NK-92 treated with Interleukin-12 subunit alpha and Interleukin-12 subunit beta, amount 100 ng/mL, for 24 hours (cell line): ENCODE measurements around the gene IGF2.
"Not testable (repeated sequence)": the region's sequence is repeated elsewhere in the genome, so short reads cannot be mapped to it uniquely, and the experiment has no call there.

Source experiments
- DNase-seq: peaks from one replicate; lab custom pipeline; 2025; lab: John Stamatoyannopoulos, UW

The IGF2 gene

DNA sequence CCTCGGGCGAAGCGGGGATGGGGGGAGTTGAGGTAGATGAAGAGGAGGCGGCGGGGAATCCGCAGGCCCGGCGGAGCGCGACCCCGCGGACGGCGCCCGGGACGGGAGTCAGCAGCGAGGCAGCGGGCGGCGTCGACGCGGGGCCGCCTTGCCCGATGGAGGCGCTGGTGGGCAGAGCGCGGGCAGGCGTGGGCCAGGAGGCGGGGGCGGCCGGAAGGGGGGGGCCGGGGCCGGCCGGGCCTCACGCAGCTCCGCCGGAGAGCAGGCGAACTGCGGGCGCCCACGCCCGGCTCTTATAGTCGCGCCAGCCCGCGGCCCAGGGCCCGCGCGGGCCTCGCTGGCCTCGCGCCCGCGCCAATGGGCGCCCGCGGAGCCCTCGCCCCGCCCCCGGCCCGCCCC, at the start of gene IGF2:
IGF2 (minus strand) TSS at position 267 of the 399 bp plus-strand sequence. CDS start 3,866 bp downstream, outside the sequence.
- no peak for DNase-seq

GRCh38 chr11:2188745-2189144, 49.6 kb upstream of the IGF2 start:
- no peak for DNase-seq

GRCh38 chr11:2187280-2187707, 48.1 kb upstream of the IGF2 start:
- DNase-seq, result no peak

DNA sequence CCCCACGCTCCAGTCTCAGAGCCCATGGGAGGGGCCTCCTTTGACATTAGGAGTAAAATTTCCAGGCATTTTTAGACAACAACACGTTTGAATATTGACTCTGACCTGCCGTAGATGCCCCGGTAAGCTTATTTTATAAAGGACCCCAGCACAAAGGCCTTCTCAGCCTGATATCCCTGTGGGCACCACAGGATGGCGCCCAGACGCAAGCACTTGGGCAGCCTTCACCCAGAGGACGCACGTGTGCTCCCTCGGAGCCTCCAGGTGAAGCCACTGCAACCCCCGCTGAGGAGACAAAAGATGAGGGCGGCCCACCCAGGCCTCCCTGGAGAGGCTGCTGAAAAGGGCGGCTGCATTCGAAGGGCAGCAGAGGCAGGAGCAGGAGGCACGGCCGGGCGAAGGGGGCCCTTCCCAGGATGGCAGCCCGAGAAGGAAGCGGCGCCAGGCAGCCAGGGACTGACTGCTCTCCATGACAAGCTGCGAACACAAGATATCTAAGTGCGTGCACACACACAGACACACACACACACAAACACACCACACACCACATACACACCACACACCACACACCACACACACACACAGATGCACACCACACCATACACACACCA, 47.6 kb upstream of the IGF2 start:
- DNase-seq, result no peak

GRCh38 chr11:2185324-2186085, 46.3 kb upstream of the IGF2 start:
- no peak for DNase-seq

- no peak for DNase-seq
Observed at GRCh38 chr11:2182692-2183474, 43.7 kb upstream of the IGF2 start.

DNA sequence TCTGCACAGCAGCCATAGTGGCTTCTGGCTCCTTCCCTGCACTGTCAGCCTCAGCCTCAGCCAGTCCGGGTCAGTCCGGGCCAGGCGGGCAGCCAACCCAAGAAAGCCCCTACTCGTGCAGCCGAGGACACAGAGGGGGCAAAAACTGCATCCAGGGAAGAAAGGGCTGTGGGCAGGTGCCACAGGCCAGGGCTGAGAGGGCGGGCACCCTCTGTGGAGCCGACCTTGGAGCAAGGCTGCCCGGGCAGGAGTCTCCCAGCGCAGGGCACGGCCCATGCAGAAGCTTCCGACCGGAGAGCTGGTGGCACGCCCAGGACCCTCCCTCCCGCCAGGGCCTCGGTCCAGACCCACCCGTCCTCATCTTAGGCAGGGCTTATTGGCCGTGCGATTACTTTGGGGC, 42.9 kb upstream of the IGF2 start:
- no peak for DNase-seq

DNA sequence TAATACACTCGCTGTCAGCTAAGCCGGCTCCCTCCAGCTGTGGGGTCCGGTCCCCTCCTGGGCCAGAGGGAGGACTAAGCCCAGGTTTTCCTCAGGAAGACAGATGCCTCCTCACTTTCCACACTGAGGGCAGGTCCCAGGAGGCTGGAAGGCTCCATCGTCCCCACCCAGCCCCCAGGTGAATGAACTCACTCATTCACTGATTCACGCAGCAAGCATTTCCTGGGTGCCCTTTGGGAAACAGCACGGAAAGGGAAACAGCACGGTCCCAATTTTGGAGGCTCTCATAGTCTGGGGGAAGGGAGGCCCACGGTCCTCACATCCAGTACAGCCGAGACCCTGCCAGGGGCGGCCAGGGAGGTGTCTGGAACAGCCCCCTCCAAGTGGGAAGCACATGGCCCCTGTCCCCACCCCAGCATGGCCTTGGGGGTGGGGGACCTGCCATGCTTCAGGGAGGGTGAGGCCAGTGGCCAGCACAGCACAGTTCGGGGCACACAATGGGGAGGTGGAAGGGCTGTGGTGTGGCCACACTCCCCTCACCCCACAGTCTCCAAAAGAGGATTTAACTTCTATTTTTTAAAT, 41.7 kb upstream of the IGF2 start:
- DNase-seq, result no peak

DNA sequence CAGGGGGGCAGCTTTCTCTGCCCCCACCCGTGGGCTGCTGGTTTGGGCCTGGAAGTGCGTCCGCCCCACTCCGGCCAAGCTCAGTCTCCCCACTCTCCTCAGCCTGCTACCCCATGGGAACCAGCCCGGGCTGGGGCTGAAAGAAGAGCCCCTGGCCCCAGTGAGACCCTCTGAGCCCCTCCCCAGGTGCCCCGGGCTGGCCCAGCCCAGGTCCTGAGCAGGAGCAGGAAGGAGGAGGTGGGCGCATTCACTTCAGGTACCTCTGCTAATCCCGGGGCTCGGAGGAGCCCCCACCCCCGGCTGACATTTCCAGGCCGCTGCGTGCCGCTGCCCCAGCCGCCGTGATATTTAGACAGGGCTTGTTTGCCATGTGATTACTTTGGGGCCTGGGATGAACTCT, 41.2 kb upstream of the IGF2 start:
- DNase-seq, result no peak

DNA sequence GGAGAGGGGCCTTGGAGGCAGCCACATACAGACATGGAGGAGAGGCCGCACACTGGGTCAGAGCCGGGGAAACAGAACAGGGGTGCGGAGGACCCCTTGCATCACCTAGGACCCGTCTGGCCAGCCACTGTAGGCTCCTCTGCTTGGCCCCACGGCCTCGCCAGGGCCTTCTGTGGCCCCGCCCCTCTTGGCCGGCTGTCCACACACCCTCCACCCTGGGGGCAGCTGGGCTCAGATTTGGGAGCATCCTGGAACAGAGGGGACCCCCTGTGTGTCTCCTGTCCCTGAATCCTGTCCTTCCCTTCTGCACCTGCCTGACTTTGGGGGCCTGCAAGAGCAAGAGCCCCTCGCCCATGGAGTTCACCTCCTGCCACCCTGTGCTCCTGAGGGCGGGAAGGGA, 40.3 kb upstream of the IGF2 start:
- DNase-seq, result no peak

- no peak for DNase-seq
Observed at GRCh38 chr11:2178906-2179494, 39.8 kb upstream of the IGF2 start.

DNA sequence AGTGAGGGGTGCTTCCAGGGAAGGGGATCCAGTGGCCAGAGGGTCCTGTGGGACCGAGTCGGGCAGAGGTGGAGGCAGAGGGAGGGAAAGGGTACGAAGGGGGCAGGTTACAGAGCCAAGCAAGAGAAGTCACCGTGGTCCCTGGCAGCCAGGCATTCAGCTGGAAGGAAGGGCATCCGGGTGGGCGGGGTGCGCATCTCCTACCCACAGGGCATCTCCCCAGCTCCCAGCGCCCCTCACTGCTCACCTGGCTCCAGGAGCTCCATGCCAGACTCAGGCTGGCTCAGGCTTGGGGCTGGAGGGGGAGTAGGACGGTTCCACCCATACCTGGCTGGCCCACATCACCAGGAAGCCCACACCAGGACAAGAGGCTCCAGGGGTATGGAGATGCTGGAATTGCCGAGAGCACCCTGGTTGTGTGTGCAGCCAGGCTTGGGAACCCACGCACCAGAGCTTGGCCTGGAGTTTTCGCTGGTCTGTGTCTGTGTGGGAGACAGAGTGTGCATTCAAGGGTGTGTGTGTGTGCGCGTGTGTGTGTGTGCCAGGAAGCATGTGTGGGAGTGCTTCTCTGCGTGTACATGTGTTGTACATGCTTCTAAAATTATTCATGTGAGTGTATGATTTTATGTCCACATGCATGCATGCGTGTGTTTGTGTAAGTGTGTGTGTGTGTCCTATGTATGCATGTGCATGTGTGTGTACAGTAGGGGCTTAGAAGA, 39.0 kb upstream of the IGF2 start:
- DNase-seq, result not testable (repeated sequence)

- no peak for DNase-seq
Observed at GRCh38 chr11:2177076-2177475, 37.9 kb upstream of the IGF2 start.

DNA sequence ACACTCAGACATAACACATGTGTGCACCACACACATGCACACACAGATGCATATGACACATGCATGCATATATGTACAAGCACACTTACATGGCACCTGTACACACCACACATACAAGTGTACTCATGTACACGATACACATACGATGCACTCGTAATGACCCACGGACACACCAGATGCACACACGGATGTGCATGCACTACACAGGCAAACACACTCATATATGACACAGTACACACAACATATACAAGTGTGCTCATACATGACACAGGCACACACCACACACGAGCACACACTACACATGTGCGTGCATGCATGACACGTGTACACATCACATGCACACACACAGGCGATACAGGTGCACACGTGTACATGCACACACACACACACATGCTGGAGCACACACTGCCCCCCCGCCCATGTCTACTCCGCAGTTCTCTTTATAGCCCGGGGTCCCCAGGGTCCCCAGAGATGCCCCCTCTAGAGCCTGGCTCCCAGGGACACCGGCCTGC, 37.3 kb upstream of the IGF2 start:
- DNase-seq, result no peak

GRCh38 chr11:2175659-2176058, 36.5 kb upstream of the IGF2 start:
- DNase-seq, result no peak

DNA sequence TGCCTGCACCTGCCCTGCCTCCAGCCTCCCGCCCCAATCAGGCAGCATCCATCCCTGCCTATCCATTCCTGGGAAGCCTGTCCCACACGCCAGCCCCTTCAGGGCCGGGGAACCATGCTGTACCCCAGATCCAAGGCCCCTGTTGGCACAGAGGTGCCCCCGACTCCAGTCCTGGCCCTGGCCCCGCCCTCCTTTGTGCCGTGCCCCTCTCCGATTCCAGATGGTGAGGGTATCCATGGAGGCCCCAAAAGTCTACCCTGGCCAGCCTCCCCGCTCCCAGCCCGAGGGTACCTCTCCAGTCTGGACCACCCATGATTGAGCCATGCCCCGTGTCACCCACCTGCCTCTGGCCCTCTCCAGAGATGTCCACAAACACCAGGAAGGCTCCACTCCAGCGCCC, 35.2 kb upstream of the IGF2 start:
- no peak for DNase-seq

GRCh38 chr11:2173761-2174160, 34.6 kb upstream of the IGF2 start:
- DNase-seq, result no peak

GRCh38 chr11:2173150-2173693, 34.0 kb upstream of the IGF2 start:
- DNase-seq, result no peak

DNA sequence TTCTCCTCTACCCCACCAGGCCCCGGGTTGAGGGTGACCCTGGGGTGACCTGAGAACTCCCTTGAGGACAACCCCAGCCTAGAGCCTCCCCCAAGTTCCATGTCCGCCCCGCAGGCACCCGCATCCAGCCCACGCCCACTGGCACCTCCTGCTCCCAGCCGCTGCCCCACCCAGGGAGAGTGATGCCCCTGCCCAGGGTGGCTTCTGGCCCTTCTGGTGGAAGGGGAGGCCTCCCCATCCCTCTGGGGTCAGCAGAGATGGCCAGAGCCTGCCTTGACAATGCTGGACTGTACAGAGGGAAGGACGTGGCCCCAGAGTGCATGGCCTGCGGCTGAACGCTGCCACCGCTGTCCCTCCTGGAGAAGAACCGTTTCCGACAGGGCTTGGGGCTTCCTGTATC, 33.5 kb upstream of the IGF2 start:
- DNase-seq, result no peak

- no peak for DNase-seq
Observed at GRCh38 chr11:2171591-2172003, 32.4 kb upstream of the IGF2 start, which contains the start of gene TH. Gene TH, minus strand, starts transcription at chr11:2171815. Its CDS starts 29 bp downstream, at chr11:2171786.
